Jurkat, Clone E6-1 (cell line): ENCODE data around the gene ZNF487.
"Not testable (repeated sequence)": the region's sequence is repeated elsewhere in the genome, so short reads cannot be mapped to it uniquely, and the experiment has no call there.

Experiments
- DNase-seq: peaks from one replicate; pipeline ENCODE4 v3.0.0-alpha.2; 2011; ENCODE audit warnings: low read depth, low spot score
- H3K4me3 ChIP-seq: 2 replicates; pipeline ENCODE4 v1.5.1; 2011; ENCODE audit warnings: mild to moderate bottlenecking, low read length, control low read depth, moderate library complexity

The ZNF487 gene

GRCh38 chr10:43424416-43424815 is 12.5 kb upstream of the ZNF487 start:
- no peak for DNase-seq
- no peak overlapping the region for H3K4me3 ChIP-seq

- not testable (repeated sequence) for H3K4me3 ChIP-seq, DNase-seq
These were observed 10.4 kb upstream of the ZNF487 start for GRCh38 chr10:43426476-43426875.

- DNase-seq: no peak
- no peak overlapping the region for H3K4me3 ChIP-seq
These were observed 9.6 kb upstream of the ZNF487 start for GRCh38 chr10:43427166-43427825.

GRCh38 chr10:43430926-43431663 is 5.8 kb upstream of the ZNF487 start:
- H3K4me3 ChIP-seq: no peak overlapping the region
- DNase-seq: no peak

GRCh38 chr10:43437141-43437870 is 395 bp downstream of the ZNF487 start:
- no peak for DNase-seq
- H3K4me3 ChIP-seq: peak overlapping the region; percentile 89

- no peak for DNase-seq
These were observed 3.7 kb downstream of the ZNF487 start for GRCh38 chr10:43440463-43441134.

GRCh38 chr10:43444323-43444722 is 7.4 kb downstream of the ZNF487 start:
- no peak overlapping the region for H3K4me3 ChIP-seq
- no peak for DNase-seq

More at GRCh38 chr10:43440463-43441134, 3.7 kb downstream of the ZNF487 start:
- H3K4me3 ChIP-seq: no peak overlapping the region

- no peak for DNase-seq
- no peak overlapping the region for H3K4me3 ChIP-seq
These were observed 8.1 kb downstream of the ZNF487 start for GRCh38 chr10:43444897-43445466.

GRCh38 chr10:43446219-43447017 is 9.5 kb downstream of the ZNF487 start:
- not testable (repeated sequence) for DNase-seq, H3K4me3 ChIP-seq

- H3K4me3 ChIP-seq: no peak overlapping the region
- DNase-seq: no peak
These were observed 11.8 kb downstream of the ZNF487 start for GRCh38 chr10:43448742-43449141.

GRCh38 chr10:43452356-43452914 is 15.5 kb downstream of the ZNF487 start:
- H3K4me3 ChIP-seq: peak overlapping the region; percentile 15
- DNase-seq: no peak

GRCh38 chr10:43453266-43453831 is 16.4 kb downstream of the ZNF487 start:
- H3K4me3 ChIP-seq: peak overlapping the region; percentile 22
- DNase-seq: peak; percentile 91

GRCh38 chr10:43454025-43454424 is 17.1 kb downstream of the ZNF487 start:
- DNase-seq: not testable (repeated sequence)
- peak overlapping the region; percentile 94 for H3K4me3 ChIP-seq

GRCh38 chr10:43456561-43456960 is 19.6 kb downstream of the ZNF487 start:
- H3K4me3 ChIP-seq: peak overlapping the region; percentile 94
- DNase-seq: not testable (repeated sequence)

- no peak overlapping the region for H3K4me3 ChIP-seq
- DNase-seq: no peak
These were observed 21.3 kb downstream of the ZNF487 start for GRCh38 chr10:43458227-43458626.

- peak; percentile 88 for DNase-seq
- H3K4me3 ChIP-seq: no peak overlapping the region
These were observed 25.0 kb downstream of the ZNF487 start for GRCh38 chr10:43461950-43462349.

GRCh38 chr10:43465086-43465735 is 28.3 kb downstream of the ZNF487 start:
- DNase-seq: not testable (repeated sequence)

More at GRCh38 chr10:43465086-43465735, 28.3 kb downstream of the ZNF487 start:
- H3K4me3 ChIP-seq: not testable (repeated sequence)
